Activated naive CD8-positive, alpha-beta T cell treated with anti-CD3 and anti-CD28 coated beads, Interleukin-2, amount 50 U/mL, for 24 hours (primary cell): ENCODE measurements around the gene WDR7.

Source experiments
- ATAC-seq: fragments of 150-1000 bp; cut with Tn5 transposase; one replicate; pipeline ENCODE4 v1.10.0; 2021
- DNase-seq: peaks from one replicate; pipeline ENCODE4 v3.0.0; 2021
- H3K27ac Mint-ChIP-seq: one replicate; pipeline ENCODE4 v1.8.0; 2021; ENCODE audit warnings: mild to moderate bottlenecking, mixed read lengths
- H3K27me3 Mint-ChIP-seq: one replicate; pipeline ENCODE4 v1.8.0; 2021; ENCODE audit warnings: mixed read lengths
- H3K36me3 Mint-ChIP-seq: one replicate; pipeline ENCODE4 v1.8.0; 2021; ENCODE audit warnings: low read depth, mixed read lengths
- H3K4me1 Mint-ChIP-seq: one replicate; pipeline ENCODE4 v1.8.0; 2021; ENCODE audit warnings: mixed read lengths
- H3K4me3 Mint-ChIP-seq: one replicate; pipeline ENCODE4 v1.8.0; 2021; ENCODE audit warnings: mild to moderate bottlenecking, moderate library complexity, mixed read lengths
- H3K9me3 Mint-ChIP-seq: one replicate; pipeline ENCODE4 v1.8.0; 2021; ENCODE audit warnings: mixed read lengths

WDR7 gene

DNA sequence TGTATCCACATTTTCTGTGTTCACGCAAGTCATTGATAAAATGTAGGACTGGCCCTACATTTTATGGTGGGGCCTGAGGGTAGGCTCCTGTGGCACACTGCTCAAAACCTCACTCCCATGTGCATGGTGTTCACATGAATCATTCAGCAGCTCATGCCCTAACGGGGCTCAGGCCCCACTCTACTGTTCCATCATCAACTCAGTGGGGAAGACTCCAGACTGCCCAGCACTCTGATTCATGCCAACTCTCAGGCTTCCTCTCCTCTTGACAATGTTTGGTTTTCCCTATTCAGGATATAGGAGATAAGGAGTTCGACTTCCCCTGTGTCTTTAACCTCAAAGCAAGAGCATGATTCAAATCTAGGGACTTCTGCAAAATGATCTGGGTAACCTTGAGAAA, 403.7 kb downstream of the WDR7 start:
- no peak for ATAC-seq
- Mint-ChIP-seq H3K9me3 (peaks cover 14% of the 10 kb centered on the region), H3K27ac (no peak overlapping the region), H3K27me3 (peaks cover 32% of the 10 kb centered on the region), H3K4me1 (peaks cover 8% of the 10 kb centered on the region), H3K4me3 (no peak overlapping the region), H3K36me3 (no peaks in the 10 kb centered on the region)
- DNase-seq = no peak

- ATAC-seq (peak; percentile 65), DNase-seq (no peak)
- Mint-ChIP-seq H3K4me3 (no peak overlapping the region), H3K9me3 (peaks cover 14% of the 10 kb centered on the region), H3K27me3 (peaks cover 29% of the 10 kb centered on the region), H3K4me1 (peaks cover 7% of the 10 kb centered on the region), H3K27ac (no peak overlapping the region), H3K36me3 (no peaks in the 10 kb centered on the region)
These were observed 406.7 kb downstream of the WDR7 start for GRCh38 chr18:57057890-57058289.

DNA sequence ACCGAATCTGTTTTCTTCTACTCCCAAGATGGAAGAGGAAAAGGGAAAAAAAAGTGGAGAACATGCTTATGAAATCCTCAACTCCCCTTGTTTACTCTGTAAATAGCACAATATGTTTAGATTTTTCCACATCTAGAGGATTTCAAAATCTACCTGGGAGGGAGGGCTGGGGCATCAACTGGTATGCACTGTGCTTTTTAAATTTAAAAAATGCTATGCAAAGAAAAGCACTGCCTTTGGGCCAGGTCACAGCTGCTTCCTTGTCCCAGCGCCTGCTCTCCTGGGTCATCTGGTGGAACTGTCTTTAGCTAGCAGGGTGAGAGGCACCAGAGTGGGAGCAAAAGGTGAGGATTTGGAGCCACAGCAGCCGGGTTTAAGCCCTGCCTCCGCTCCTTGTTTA, 407.6 kb downstream of the WDR7 start:
- ATAC-seq (no peak), DNase-seq (no peak)
- no peak overlapping the region for H3K4me3 Mint-ChIP-seq
- no peaks in the 10 kb centered on the region for H3K36me3 Mint-ChIP-seq
- peaks cover 29% of the 10 kb centered on the region for H3K27me3 Mint-ChIP-seq
- H3K27ac Mint-ChIP-seq = no peak overlapping the region
- peaks cover 14% of the 10 kb centered on the region for H3K9me3 Mint-ChIP-seq
- H3K4me1 Mint-ChIP-seq = peaks cover 7% of the 10 kb centered on the region

GRCh38 chr18:57059366-57059765, 408.2 kb downstream of the WDR7 start:
- Mint-ChIP-seq H3K27ac (no peak overlapping the region), H3K36me3 (no peaks in the 10 kb centered on the region), H3K27me3 (peaks cover 30% of the 10 kb centered on the region), H3K4me1 (peaks cover 7% of the 10 kb centered on the region), H3K4me3 (no peak overlapping the region), H3K9me3 (peaks cover 13% of the 10 kb centered on the region)
- DNase-seq = no peak
- ATAC-seq = no peak

GRCh38 chr18:57060814-57061213, 409.7 kb downstream of the WDR7 start:
- no peaks in the 10 kb centered on the region for H3K36me3 Mint-ChIP-seq
- DNase-seq (no peak), ATAC-seq (no peak)
- peaks cover 21% of the 10 kb centered on the region for H3K27me3 Mint-ChIP-seq
- H3K4me1 Mint-ChIP-seq = peaks cover 7% of the 10 kb centered on the region
- H3K27ac Mint-ChIP-seq = no peak overlapping the region
- H3K4me3 Mint-ChIP-seq = no peak overlapping the region
- peaks cover 3% of the 10 kb centered on the region for H3K9me3 Mint-ChIP-seq

DNA sequence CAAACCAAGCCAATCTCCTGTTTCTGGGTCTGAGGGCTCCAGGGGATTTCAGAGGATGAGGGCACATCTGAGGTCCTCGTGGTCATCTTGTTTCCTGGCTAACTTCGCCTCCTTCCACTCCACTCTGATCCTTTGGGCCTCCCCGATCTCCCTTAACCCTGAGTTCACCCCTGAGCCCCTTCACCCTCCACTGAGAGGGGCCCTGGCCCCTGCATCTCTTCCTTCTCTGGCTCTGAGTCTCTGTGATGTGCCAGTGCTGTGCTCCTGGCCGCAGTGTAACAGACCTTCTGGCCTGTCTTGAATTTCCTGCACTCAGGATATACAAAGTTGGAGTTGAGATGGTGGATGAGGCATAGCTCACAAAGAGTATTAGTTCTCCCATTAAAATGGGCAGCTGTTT, 411.0 kb downstream of the WDR7 start:
- Mint-ChIP-seq H3K27ac (no peak overlapping the region), H3K36me3 (no peaks in the 10 kb centered on the region), H3K9me3 (no peaks in the 10 kb centered on the region), H3K4me1 (peaks cover 7% of the 10 kb centered on the region), H3K4me3 (no peak overlapping the region), H3K27me3 (peaks cover 16% of the 10 kb centered on the region)
- ATAC-seq (no peak), DNase-seq (no peak)

- H3K27ac Mint-ChIP-seq = no peak overlapping the region
- peaks cover 4% of the 10 kb centered on the region for H3K4me1 Mint-ChIP-seq
- peaks cover 13% of the 10 kb centered on the region for H3K27me3 Mint-ChIP-seq
- ATAC-seq (no peak), DNase-seq (no peak)
- H3K4me3 Mint-ChIP-seq = no peak overlapping the region
- H3K9me3 Mint-ChIP-seq = no peaks in the 10 kb centered on the region
- no peaks in the 10 kb centered on the region for H3K36me3 Mint-ChIP-seq
These were observed 411.7 kb downstream of the WDR7 start for GRCh38 chr18:57062844-57063243.

GRCh38 chr18:57063601-57064103, 412.5 kb downstream of the WDR7 start:
- Mint-ChIP-seq H3K36me3 (no peaks in the 10 kb centered on the region), H3K27ac (no peak overlapping the region), H3K27me3 (peaks cover 6% of the 10 kb centered on the region), H3K4me1 (no peaks in the 10 kb centered on the region), H3K4me3 (no peak overlapping the region), H3K9me3 (no peaks in the 10 kb centered on the region)
- no peak for DNase-seq
- no peak for ATAC-seq

- Mint-ChIP-seq H3K9me3 (no peaks in the 10 kb centered on the region), H3K36me3 (no peaks in the 10 kb centered on the region), H3K27ac (no peak overlapping the region), H3K4me3 (no peak overlapping the region), H3K27me3 (peaks cover 19% of the 10 kb centered on the region), H3K4me1 (peaks cover 21% of the 10 kb centered on the region)
- no peak for ATAC-seq
- no peak for DNase-seq
These were observed 422.5 kb downstream of the WDR7 start for GRCh38 chr18:57073501-57074187.

GRCh38 chr18:57075716-57076400, 424.7 kb downstream of the WDR7 start:
- Mint-ChIP-seq H3K27me3 (peaks cover 24% of the 10 kb centered on the region), H3K27ac (no peak overlapping the region), H3K9me3 (peaks cover 3% of the 10 kb centered on the region), H3K4me1 (peaks cover 28% of the 10 kb centered on the region), H3K36me3 (no peaks in the 10 kb centered on the region), H3K4me3 (no peak overlapping the region)
- no peak for DNase-seq
- ATAC-seq = no peak

GRCh38 chr18:57077005-57077765, 426.0 kb downstream of the WDR7 start:
- no peak overlapping the region for H3K4me3 Mint-ChIP-seq
- ATAC-seq (no peak), DNase-seq (no peak)
- no peak overlapping the region for H3K27ac Mint-ChIP-seq
- H3K4me1 Mint-ChIP-seq = peaks cover 28% of the 10 kb centered on the region
- H3K36me3 Mint-ChIP-seq = no peaks in the 10 kb centered on the region
- H3K27me3 Mint-ChIP-seq = peaks cover 21% of the 10 kb centered on the region
- H3K9me3 Mint-ChIP-seq = peaks cover 3% of the 10 kb centered on the region

- peak; percentile 62 for DNase-seq
- Mint-ChIP-seq H3K36me3 (no peaks in the 10 kb centered on the region), H3K27ac (peak overlapping the region; percentile 52), H3K4me3 (peak overlapping the region; percentile 22), H3K4me1 (peaks cover 28% of the 10 kb centered on the region), H3K9me3 (peaks cover 3% of the 10 kb centered on the region), H3K27me3 (peaks cover 16% of the 10 kb centered on the region)
- ATAC-seq = peak; percentile 80
These were observed 426.8 kb downstream of the WDR7 start for GRCh38 chr18:57077786-57078552.

DNA sequence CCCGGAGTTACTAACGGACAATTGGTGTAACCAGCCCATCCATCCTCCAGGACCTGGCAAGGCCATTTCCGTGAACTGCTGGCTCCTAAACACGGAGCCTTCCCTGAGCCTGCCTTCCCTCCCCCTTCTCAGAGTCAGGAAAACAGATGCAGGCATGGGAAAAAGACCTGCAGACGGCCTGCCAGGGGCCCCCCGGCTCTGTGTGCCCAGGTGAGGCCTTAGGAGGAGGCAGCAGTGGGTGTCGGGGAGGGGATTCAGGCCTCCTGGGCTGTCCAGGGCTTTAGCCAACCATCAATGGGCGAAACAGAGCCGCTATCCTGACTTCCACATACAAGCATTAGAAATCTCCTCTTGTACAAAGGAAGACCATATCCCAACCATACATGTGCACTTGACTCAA, 427.5 kb downstream of the WDR7 start:
- Mint-ChIP-seq H3K9me3 (peaks cover 3% of the 10 kb centered on the region), H3K27ac (no peak overlapping the region), H3K4me3 (no peak overlapping the region), H3K4me1 (peaks cover 28% of the 10 kb centered on the region), H3K36me3 (no peaks in the 10 kb centered on the region), H3K27me3 (peaks cover 21% of the 10 kb centered on the region)
- no peak for ATAC-seq
- no peak for DNase-seq

GRCh38 chr18:57080479-57080878, 429.3 kb downstream of the WDR7 start:
- no peak overlapping the region for H3K4me3 Mint-ChIP-seq

More at GRCh38 chr18:57080479-57080878, 429.3 kb downstream of the WDR7 start:
- Mint-ChIP-seq H3K27me3 (peaks cover 27% of the 10 kb centered on the region), H3K36me3 (no peaks in the 10 kb centered on the region), H3K27ac (no peak overlapping the region), H3K4me1 (peaks cover 43% of the 10 kb centered on the region), H3K9me3 (peaks cover 3% of the 10 kb centered on the region)
- ATAC-seq (no peak), DNase-seq (no peak)
